ENCODE measurements around the gene ARID5B.
A peak's percentile ranks its signal among the peaks of the same experiment; 100 is the strongest.

Gene ARID5B

GRCh38 chr10:61918989-61919388, 17.5 kb downstream of the ARID5B start:
- no peak for DNase-seq (ENCODE audit: low read depth in 1 of 2, low spot score in 1 of 2)
- in situ Hi-C loops (cut with HindIII; ENCODE audit: low pct_unique_long_range_greater_than_20kb, low sequenced_read_pairs), result no loop called here
- no peak for TF ChIP-seq JUND (IDR thresholded peaks at IDR 0.05; ENCODE audit: low read depth)

GRCh38 chr10:61919646-61920215, 18.2 kb downstream of the ARID5B start:
- no peak for DNase-seq (ENCODE audit: low read depth in 1 of 2, low spot score in 1 of 2)
- in situ Hi-C loops (cut with HindIII; ENCODE audit: low pct_unique_long_range_greater_than_20kb, low sequenced_read_pairs), result no loop called here
- no peak for TF ChIP-seq JUND (IDR thresholded peaks at IDR 0.05; ENCODE audit: low read depth)

GRCh38 chr10:61921143-61921542, 19.6 kb downstream of the ARID5B start:
- in situ Hi-C loops (cut with HindIII; ENCODE audit: low pct_unique_long_range_greater_than_20kb, low sequenced_read_pairs), result no loop called here
- TF ChIP-seq JUND (IDR thresholded peaks at IDR 0.05; ENCODE audit: low read depth), result no peak
- DNase-seq (ENCODE audit: low read depth in 1 of 2, low spot score in 1 of 2), result no peak

GRCh38 chr10:61923210-61923949, 21.9 kb downstream of the ARID5B start:
- peak; percentile 68; the same call in 1 of the 2 replicates for TF ChIP-seq JUND (IDR thresholded peaks at IDR 0.05; ENCODE audit: low read depth)
- DNase-seq (ENCODE audit: low read depth in 1 of 2, low spot score in 1 of 2), result peak; percentile 53 to 82
- in situ Hi-C loops (cut with HindIII; ENCODE audit: low pct_unique_long_range_greater_than_20kb, low sequenced_read_pairs), result no loop called here

GRCh38 chr10:61923950-61924274, 22.4 kb downstream of the ARID5B start:
- no peak for DNase-seq (ENCODE audit: low read depth in 1 of 2, low spot score in 1 of 2)
- in situ Hi-C loops (cut with HindIII; ENCODE audit: low pct_unique_long_range_greater_than_20kb, low sequenced_read_pairs), result no loop called here
- no peak for TF ChIP-seq JUND (IDR thresholded peaks at IDR 0.05; ENCODE audit: low read depth)

GRCh38 chr10:61929555-61929954, 28.1 kb downstream of the ARID5B start:
- no peak for DNase-seq (ENCODE audit: low read depth in 1 of 2, low spot score in 1 of 2)
- in situ Hi-C loops (cut with HindIII; ENCODE audit: low pct_unique_long_range_greater_than_20kb, low sequenced_read_pairs), result no loop called here
- TF ChIP-seq JUND (IDR thresholded peaks at IDR 0.05; ENCODE audit: low read depth), result no peak

- peak in 1 of 2 experiments; percentile 46 for DNase-seq (ENCODE audit: low read depth in 1 of 2, low spot score in 1 of 2)
- TF ChIP-seq JUND (IDR thresholded peaks at IDR 0.05; ENCODE audit: low read depth), result peak; percentile 19; the same call in 1 of the 2 replicates
- in situ Hi-C loops (cut with HindIII; ENCODE audit: low pct_unique_long_range_greater_than_20kb, low sequenced_read_pairs), result no loop called here
These were observed 30.3 kb downstream of the ARID5B start for GRCh38 chr10:61931620-61932332.

- no peak for DNase-seq (ENCODE audit: low read depth in 1 of 2, low spot score in 1 of 2)
These were observed 32.5 kb downstream of the ARID5B start for GRCh38 chr10:61933859-61934555.

GRCh38 chr10:61935077-61935476, 33.6 kb downstream of the ARID5B start:
- in situ Hi-C loops (cut with HindIII; ENCODE audit: low pct_unique_long_range_greater_than_20kb, low sequenced_read_pairs), result no loop called here
- TF ChIP-seq JUND (IDR thresholded peaks at IDR 0.05; ENCODE audit: low read depth), result no peak

More at GRCh38 chr10:61933859-61934555, 32.5 kb downstream of the ARID5B start:
- in situ Hi-C loops (cut with HindIII; ENCODE audit: low pct_unique_long_range_greater_than_20kb, low sequenced_read_pairs), result no loop called here
- TF ChIP-seq JUND (IDR thresholded peaks at IDR 0.05; ENCODE audit: low read depth), result no peak

GRCh38 chr10:61936770-61937169, 35.3 kb downstream of the ARID5B start:
- no peak for DNase-seq (ENCODE audit: low read depth in 1 of 2, low spot score in 1 of 2)
- TF ChIP-seq JUND (IDR thresholded peaks at IDR 0.05; ENCODE audit: low read depth), result no peak
- in situ Hi-C loops (cut with HindIII; ENCODE audit: low pct_unique_long_range_greater_than_20kb, low sequenced_read_pairs), result no loop called here

More at GRCh38 chr10:61935077-61935476, 33.6 kb downstream of the ARID5B start:
- DNase-seq (ENCODE audit: low read depth in 1 of 2, low spot score in 1 of 2), result no peak

GRCh38 chr10:61937631-61938351, 36.3 kb downstream of the ARID5B start:
- in situ Hi-C loops (cut with HindIII; ENCODE audit: low pct_unique_long_range_greater_than_20kb, low sequenced_read_pairs), result no loop called here
- no peak for TF ChIP-seq JUND (IDR thresholded peaks at IDR 0.05; ENCODE audit: low read depth)
- peak in 1 of 2 experiments; percentile 49 for DNase-seq (ENCODE audit: low read depth in 1 of 2, low spot score in 1 of 2)

GRCh38 chr10:61939902-61940301, 38.4 kb downstream of the ARID5B start:
- no peak for TF ChIP-seq JUND (IDR thresholded peaks at IDR 0.05; ENCODE audit: low read depth)
- in situ Hi-C loops (cut with HindIII; ENCODE audit: low pct_unique_long_range_greater_than_20kb, low sequenced_read_pairs), result no loop called here
- no peak for DNase-seq (ENCODE audit: low read depth in 1 of 2, low spot score in 1 of 2)
